ENCODE data around the gene SIN3B. TPM values are rescaled to one million over a fixed set of nuclear protein-coding genes. Genes with fewer than 3 reads are reported as not detected.
"Not testable (repeated sequence)": the region's sequence is repeated elsewhere in the genome, so short reads cannot be mapped to it uniquely, and the experiment has no call there.

Gene SIN3B
- total RNA-seq, 1 donor from 2014 or later, result 44.0 TPM

DNA sequence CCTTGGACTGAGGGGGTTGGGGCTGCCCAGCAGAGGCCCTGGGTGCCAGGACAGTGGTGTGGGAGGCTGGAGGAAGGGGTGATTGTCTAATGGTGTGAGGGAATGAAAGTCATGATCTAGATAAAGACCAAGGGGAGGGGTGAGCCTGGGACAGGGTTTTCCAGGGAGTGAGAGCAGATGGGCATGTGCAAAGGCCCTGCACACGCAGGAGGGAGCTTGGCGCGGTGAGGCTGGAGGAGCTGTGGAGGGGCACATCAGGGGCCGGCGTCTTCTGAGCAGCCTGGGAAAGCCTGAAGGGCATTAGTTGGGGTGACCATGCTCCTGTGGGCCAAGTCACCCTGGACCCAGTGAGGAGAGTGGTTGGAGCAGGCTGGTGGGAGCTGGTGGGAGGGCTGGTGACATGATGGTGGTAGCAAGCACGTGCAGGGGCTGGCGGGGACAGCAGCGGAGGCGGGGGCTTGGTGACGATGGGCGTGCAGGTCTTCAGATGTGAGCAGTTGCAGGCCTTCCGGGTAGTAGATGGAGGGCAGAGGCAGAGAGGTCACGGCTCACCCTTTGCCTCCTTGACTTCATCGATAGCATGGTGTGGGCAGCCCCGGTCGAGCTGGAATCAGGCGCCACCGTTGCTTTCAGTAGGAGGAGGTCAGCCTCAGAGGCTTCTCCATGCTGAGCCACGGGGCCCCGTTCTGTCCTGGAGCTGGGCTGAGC is 39.4 kb downstream of the SIN3B start:
- DNase-seq (ENCODE audit: low read depth in 2 of 2), result no peak

DNA sequence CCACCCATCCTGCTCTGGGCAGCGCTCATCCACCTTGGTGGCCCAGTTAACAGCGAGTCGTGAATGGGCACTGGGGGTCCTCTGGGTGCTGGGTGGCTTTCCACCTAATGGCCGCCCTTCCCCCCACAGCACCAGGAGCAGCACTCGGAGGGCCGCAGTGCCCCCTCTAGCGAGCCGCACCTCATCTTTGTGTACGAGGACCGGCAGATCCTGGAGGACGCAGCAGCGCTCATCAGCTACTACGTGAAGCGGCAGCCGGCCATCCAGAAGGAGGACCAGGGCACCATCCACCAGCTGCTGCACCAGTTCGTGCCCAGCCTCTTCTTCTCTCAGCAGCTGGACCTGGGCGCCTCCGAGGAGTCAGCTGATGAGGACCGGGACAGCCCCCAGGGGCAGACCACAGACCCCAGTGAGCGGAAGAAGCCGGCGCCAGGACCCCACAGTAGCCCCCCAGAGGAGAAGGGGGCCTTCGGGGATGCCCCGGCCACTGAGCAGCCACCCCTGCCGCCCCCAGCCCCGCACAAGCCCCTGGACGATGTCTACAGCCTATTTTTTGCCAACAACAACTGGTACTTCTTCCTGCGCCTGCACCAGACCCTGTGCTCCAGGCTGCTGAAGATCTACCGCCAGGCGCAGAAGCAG is 40.3 kb downstream of the SIN3B start:
- no peak for DNase-seq (ENCODE audit: low read depth in 2 of 2)

DNA sequence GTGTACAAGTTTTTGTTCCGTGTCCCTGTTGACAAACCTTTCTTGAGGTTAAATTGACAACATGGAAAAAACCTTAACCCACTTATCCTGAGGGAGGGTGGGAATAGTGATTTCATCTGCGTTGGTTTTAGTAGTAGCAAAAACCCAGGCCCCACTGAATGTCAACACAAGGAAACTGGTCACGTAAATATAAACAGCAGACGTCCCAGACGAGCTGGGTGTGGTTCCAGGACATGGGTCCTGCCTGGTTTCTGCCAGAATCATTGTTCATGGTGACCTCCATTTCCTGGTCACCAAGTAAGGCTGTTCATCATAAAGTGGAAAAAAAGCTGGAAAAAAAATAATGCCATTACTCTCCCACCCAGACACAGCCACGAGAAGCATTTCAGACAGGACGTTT is 42.7 kb downstream of the SIN3B start:
- peak; percentile 92 to 96 for DNase-seq (ENCODE audit: low read depth in 2 of 2)

DNA sequence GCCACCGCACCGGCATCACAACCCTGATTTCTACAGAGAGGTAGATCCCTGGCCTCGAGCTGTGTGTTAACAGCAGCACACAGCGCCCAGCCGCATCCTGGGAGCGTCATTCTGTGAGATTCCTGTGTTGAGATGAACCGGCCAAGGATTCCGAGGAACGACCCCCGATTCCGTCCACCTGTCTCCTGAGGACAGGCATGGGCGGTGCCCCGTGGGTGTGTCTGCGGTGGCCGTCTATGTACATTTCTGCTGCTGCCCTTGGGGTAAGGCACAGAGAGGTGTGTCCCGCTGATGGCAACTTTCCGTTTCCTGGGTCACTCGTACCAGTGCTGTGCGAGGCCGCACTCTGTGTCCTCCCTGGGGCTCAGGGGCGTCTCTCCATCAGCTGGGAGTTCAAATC is 43.5 kb downstream of the SIN3B start:
- no peak for DNase-seq (ENCODE audit: low read depth in 2 of 2)

DNA sequence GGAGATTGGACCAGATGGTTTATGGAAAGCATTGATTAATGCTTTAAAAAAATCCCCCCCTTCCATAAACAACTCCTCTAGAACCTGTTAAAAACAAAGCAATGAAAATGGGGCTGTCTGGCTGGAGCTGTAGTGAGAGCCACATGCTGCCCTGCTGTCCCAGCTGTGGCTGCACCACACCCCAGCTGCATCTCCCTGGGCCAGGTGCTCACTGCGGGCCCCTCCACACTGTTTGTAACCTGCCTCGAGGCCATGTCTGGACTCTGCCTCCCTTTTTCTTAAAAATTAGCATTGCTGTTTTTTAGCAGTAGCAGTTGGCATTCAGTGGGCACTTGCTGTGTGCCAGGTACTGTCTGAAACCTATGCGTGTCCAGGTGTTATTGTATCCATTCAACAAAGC is 44.4 kb downstream of the SIN3B start:
- DNase-seq (ENCODE audit: low read depth in 2 of 2), result no peak

DNA sequence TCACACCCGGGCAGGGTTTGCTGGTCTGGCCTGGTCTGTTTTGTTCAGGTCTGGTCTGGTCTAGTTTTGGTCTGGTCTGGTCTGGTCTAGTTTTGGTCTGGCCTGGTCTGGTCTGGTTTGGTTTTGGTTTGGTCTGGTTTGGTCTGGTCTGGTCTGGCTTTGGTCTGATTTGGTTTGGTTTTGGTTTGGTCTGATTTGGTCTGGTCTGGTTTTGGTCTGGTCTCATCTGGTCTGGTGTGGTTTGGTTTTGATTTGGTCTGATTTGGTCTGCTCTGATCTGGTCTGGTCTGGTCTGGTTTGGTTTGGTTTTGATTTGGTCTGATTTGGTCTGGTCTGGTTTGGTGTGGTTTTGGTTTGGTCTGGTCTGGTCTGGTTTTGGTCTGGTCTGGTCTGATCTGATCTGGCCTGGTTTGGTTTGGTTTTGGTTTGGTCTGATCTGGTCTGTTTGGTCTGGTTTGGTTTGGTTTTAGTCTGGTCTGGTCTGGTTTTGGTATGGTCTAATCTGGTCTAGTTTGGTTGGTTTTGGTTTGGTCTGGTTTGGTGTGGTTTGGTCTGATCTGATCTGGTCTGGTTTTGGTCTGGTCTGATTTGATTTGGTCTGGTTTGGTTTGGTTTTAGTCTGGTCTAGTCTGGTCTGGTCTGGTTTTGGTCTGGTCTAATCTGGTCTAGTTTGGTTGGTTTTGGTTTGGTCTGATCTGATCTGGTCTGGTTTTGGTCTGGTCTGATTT is 45.2 kb downstream of the SIN3B start:
- peak in 1 of 2 donors; percentile 29 for DNase-seq (ENCODE audit: low read depth in 2 of 2)

DNA sequence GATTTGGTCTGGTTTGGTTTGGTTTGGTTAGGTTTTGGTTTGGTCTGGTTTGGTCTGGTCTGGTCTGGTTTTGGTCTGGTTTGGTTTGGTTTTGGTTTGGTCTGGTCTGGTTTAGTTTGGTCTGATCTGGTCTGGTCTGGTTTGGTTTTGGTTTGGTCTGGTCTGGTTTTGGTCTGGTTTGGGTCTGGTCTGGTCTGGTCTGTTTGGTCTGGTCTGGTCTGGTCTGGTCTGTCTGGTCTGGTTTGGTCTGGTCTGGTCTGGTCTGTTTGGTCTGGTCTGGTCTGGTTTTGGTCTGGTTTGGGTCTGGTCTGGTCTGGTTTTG is 45.7 kb downstream of the SIN3B start:
- DNase-seq (ENCODE audit: low read depth in 2 of 2), result not testable (repeated sequence)

DNA sequence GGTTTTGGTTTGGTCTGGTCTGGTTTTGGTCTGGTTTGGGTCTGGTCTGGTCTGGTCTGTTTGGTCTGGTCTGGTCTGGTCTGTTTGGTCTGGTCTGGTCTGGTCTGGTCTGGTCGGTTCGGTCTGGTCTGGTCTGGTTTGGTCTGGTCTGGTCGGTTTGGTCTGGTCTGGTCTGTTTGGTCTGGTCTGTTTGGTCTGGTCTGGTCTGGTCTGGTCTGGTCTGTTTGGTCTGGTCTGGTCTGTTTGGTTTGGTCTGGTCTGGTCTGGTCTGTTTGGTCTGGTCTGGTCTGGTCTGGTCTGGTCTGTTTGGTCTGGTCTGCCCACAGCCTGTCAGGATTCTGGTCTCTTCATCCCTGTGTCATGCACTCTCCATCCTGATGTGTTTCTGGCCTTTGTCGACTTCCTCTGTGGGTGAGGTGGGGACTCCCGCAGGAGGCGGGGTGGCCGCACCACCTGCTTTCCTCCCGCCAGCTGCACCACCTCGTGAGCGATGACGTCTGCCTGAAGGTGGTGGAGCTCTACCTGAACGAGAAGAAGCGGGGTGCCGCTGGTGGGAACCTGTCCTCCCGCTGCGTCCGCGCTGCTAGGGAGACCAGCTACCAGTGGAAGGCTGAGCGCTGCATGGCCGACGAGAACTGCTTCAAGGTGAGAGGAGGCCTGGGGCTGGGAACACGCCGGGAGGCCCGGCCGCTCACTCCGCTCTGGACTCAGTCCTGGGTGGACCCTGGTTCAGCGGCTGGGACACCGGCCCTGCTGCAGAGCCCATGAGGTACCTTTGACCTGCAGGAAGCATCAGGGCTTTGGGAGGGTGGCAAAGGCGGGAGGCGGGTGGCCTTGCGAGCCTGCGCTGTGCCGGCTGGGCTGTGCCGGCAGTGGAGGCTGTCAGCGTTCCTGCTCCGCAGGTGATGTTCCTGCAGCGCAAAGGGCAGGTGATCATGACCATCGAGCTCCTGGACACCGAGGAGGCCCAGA is 46.7 kb downstream of the SIN3B start:
- DNase-seq (ENCODE audit: low read depth in 2 of 2), result peak in 1 of 2 donors; percentile 49

DNA sequence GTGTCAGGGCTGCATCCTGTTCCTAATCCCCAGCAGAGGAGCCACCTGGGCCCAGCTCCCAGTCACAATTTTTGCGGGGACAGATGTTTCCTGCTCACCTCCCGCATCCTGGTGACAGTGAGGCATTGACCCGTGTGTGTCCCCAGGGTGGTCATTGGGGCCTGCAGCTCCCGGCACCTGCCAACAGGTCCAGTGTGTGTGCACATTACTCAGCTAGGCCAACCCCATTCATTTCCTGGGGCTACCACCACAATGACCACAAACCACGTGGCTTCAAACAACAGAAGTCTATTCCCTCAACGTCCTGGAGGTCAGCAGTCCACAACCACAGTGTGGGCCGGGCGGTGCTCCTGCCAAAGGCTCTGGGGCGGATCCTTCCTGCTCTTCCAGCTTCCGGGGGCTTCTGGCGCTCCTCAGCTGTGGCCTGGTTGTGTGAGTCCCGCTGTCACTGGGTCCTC is 47.7 kb downstream of the SIN3B start:
- DNase-seq (ENCODE audit: low read depth in 2 of 2), result peak; percentile 82 to 90

DNA sequence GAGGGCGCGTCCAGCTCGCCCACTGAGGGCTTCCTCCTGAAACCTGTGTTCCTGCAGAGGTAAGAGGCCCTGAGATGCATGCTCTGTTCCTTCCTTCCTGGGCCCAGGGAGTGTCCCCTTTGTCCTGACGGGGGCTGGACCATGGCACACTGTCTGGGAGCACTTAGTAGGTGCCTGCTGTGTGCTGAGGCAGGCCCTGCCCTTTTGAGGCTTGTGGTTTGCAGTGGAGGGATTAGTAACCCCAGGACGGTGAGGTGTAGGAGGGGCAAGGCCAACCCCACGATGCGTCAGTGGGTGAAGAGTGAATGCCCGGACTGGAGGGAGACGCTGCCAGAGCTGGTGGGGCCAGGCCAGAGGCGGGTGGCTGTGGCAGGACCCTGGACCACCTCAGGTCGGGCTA is 48.4 kb downstream of the SIN3B start:
- DNase-seq (ENCODE audit: low read depth in 2 of 2), result no peak

DNA sequence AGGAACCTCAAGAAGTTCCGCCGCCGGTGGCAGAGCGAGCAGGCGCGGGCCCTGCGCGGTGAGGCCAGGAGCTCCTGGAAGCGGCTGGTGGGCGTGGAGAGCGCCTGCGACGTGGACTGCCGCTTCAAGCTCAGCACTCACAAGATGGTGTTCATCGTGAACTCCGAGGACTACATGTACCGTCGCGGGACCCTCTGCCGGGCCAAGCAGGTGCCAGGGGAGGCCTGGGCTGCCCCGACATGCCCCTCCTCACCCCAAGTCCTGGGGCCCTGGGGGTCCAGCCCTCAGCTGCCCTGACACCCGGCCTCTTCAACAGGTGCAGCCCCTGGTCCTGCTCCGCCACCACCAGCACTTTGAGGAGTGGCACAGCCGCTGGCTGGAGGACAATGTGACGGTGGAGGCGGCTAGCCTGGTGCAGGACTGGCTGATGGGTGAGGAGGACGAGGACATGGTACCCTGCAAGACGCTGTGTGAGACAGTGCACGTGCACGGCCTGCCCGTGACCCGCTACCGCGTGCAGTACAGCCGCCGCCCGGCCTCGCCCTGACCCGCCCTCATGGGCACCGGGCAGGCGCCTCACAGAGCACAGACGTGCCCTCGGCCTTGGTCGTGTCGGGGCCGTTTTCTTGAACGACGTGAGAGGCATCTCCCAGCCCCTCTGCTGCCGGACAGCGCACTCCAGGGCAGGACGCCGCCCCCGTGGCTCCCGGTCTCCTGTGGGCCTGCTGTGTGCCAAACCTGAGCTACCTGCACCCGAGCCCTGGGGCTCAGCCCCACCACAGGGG is 49.2 kb downstream of the SIN3B start:
- DNase-seq (ENCODE audit: low read depth in 2 of 2), result no peak

DNA sequence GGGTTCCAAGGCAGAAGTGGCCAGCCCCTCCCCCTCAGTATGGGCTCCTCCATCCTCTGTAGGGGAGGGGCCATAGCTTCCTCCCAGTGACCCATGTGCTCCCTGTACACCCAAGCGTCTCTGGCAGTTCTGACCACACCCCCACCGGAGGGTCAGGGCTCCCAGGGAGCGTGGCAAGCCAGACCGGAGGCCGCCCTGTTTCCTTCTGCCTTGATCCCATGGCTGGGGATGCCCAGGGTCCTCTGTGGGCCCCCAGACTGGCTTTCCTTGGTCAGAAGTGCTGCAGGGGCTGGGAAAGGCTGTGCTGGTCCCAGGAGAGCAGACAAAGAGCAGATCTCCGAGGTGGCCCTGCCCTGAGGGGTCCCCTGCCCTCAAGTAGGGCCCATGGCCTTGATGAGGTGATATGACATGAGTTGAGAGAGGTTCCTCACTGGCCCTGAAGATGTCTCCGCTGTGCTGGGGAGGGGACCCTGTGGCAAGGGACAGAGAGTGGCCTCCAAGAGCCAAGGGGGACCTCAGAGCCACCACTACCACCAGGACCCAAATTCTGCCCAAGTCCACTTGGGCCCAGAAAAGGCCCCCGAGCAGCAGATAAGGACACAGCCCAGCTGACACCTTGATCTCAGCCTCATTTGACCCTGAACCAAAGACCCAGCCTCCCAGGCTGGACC is 51.8 kb downstream of the SIN3B start:
- no peak for DNase-seq (ENCODE audit: low read depth in 2 of 2)

DNA sequence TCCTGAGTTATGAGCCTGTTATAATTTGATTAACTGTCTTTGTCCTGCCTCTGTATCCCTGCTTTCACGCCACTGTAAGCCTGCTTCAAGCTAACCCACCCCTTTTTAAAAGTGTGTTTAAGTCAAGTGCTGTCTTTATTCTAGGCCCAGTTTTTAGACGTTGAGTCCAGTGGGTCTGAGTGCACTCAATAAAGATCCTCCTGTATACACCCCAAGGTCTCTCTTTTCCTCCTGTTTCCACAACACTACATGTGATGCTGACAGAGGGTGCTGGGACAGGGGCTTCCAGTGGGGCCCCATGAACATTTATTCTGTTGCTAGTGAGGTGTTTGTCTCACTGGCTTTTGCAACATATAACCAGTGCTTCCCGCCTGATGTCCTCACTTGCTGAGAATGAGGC is 52.9 kb downstream of the SIN3B start:
- no peak for DNase-seq (ENCODE audit: low read depth in 2 of 2)

DNA sequence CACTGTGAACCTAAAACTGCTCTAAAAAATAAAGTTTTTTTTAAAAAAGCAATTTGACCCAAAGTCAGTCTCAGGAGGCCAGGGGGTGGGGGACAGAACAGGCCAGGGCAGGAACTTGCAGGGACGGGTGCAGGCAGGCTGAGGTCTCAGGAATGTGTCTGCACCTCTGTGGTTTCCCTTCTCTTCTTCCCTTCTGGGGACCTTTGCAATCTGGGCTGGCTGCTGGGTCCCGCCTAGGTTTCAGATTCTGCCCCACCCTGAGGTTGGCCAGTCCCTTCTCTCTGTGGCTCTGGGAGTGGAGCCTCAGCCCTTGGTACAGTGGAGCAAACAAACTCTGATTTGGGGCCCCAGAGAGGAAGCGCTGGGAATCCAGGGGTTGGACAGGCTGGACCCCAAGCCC is 54.3 kb downstream of the SIN3B start:
- DNase-seq (ENCODE audit: low read depth in 2 of 2), result no peak

DNA sequence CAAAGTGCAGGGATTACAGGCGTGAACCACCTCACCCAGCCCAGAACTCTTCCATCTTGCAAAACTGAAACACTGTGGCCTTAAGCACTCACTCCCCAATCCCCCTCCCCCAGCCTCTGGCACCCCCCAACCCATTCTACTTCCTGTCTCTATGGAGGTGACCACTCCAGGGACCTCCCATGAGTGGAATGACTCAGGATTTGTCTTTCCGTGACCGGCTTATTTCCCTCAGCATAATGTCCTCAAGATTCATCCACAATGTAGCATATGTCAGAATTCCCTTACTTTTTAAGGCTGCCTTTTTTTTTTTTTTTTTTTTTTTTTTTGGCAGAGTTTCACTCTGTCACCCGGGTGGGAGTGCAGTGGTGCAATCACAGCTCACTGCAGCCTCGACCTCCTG is 56.0 kb downstream of the SIN3B start:
- no peak for DNase-seq (ENCODE audit: low read depth in 2 of 2)

DNA sequence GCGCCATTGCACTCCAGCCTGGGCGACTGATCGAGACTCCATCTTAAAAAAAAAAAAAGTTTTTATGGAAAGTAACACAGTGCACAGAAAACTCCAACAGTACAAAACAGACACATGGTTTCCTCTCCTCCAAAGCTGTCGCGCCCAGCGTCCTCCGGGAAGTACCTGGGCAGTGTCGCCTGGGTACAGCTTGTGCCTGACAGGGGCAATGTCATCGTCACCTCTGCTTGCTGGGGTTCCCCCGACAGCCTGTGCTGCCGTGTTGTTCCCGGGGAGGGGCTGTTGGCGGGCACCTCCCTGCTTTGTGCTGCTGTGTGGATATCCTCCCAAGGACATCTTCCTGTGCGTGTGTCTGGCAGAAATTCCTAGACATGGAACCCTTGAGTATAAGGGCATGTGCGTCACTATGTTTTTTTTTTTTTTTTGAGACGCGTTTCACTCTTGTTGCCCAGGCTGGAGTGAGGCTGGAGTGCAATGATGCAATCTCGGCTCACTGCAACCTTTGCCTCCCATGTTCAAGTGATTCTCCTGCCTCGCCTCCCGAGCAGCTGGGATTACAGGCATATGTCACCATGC is 57.2 kb downstream of the SIN3B start:
- DNase-seq (ENCODE audit: low read depth in 2 of 2), result peak; percentile 58 to 95

DNA sequence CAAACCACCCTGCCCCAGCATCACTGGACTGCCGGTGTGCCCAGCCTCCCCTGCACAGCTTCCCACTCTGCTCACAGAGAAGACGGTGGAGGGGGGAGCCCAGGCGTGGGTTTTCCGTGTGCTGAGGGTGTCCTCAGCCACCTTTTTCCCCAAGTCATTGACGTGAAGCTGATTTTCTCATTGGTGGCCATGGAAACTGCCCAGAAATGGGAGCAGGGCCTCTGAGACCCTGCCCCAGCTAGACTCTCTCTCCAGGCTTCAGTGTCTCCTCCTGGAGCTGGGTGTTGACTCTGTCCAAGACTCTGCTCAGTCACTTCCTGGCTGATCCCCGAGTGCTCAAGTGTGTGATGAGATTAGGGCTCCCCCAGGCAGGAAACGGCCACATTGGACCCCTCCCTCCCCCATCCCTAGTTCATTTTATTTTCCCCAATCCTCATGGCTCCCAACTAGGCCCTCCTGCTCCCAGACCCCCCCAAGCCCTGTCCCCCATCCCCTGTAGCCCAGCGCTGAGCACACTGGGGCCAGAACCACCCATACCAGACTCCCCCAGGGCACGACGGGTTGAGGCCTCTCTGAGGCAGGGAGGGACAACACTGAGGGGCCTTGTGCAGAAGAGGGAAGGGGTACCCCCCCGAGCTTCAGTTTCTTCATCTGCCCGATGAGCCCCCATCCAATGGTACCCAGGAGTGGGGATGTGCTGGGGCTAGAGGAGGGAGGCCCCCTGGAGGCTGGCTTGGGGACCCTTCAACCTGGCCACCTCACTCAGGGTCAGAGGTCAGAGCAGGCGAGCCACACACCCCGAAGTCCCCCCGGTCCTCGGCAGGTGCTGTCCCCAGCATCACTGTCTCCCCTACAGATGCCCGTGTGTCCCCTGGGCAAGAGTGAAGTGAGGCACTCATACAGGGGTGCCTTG is 58.4 kb downstream of the SIN3B start:
- DNase-seq (ENCODE audit: low read depth in 2 of 2), result peak in 1 of 2 donors; percentile 52

DNA sequence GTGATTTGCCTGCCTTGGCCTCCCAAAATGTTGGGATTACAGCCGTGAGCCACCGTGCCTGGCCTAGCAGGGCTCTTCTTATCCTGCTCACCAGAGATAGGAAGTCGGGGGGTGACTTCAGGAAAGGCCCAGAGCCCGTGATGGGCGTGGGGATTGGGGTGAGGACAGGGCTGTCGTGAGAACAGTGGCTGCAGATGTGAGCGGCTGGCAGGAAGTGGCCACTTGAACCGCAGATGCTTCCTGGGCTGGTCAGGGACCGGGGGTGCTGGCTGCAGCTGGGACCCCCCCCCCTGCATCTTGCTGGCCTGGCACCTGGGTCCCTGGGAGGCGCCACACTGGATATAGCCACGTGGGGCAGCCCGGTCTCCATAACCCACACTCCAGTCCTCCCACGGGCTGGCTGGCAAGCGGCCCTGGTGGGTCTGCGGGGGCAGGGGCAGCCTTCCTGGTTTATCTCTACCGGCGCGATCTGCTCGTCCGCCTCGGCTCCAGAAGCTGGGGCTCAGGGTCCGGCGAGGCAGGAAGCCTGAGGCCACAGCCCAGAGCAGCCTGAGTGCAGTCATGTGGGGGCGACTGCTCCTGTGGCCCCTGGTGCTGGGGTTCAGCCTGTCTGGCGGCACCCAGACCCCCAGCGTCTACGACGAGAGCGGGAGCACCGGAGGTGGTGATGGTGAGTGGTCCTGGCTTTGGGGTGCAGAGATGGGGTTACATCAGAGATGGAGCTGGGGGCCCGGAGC is 59.6 kb downstream of the SIN3B start, which contains the start of gene F2RL3:
Gene F2RL3, plus strand, starts transcription at position 371 of the 737 bp plus-strand sequence. Its CDS starts 191 bp downstream, at position 562.
- DNase-seq (ENCODE audit: low read depth in 2 of 2), result peak; percentile 83 to 94

All from lung microvascular endothelial cell (primary cell).